ENCODE results near the gene C17orf100.
"Not testable (repeated sequence)": the region's sequence is repeated elsewhere in the genome, so short reads cannot be mapped to it uniquely, and the experiment has no call there.

The C17orf100 gene

GRCh38 chr17:6670571-6670970 lies 19.0 kb downstream of the C17orf100 start:
- DNase-seq, result no peak

- no peak for DNase-seq
These were observed 19.4 kb downstream of the C17orf100 start for GRCh38 chr17:6670999-6671398.

- no peak for DNase-seq
These were observed 19.9 kb downstream of the C17orf100 start for GRCh38 chr17:6671431-6671830.

- no peak for DNase-seq
These were observed 23.0 kb downstream of the C17orf100 start for GRCh38 chr17:6674586-6674985.

- DNase-seq, result no peak
These were observed 23.8 kb downstream of the C17orf100 start for GRCh38 chr17:6675201-6675825.

- no peak for DNase-seq
These were observed 25.2 kb downstream of the C17orf100 start for GRCh38 chr17:6676802-6677157.

- no peak for DNase-seq
These were observed 25.7 kb downstream of the C17orf100 start for GRCh38 chr17:6677158-6677831.

- DNase-seq, result no peak
These were observed 26.4 kb downstream of the C17orf100 start for GRCh38 chr17:6677946-6678345.

- no peak for DNase-seq
These were observed 27.7 kb downstream of the C17orf100 start for GRCh38 chr17:6679241-6679640.

- no peak for DNase-seq
These were observed 29.6 kb downstream of the C17orf100 start for GRCh38 chr17:6681176-6681575.

GRCh38 chr17:6681671-6682070 lies 30.1 kb downstream of the C17orf100 start:
- no peak for DNase-seq

- DNase-seq, result no peak
These were observed 30.8 kb downstream of the C17orf100 start for GRCh38 chr17:6682339-6682738.

- DNase-seq, result no peak
These were observed 31.6 kb downstream of the C17orf100 start for GRCh38 chr17:6683081-6683684.

- no peak for DNase-seq
These were observed 32.3 kb downstream of the C17orf100 start for GRCh38 chr17:6683730-6684459.

GRCh38 chr17:6684460-6684783 lies 32.9 kb downstream of the C17orf100 start:
- DNase-seq, result no peak

GRCh38 chr17:6684881-6685767 lies 33.6 kb downstream of the C17orf100 start:
- DNase-seq, result no peak

- no peak for DNase-seq
These were observed 34.5 kb downstream of the C17orf100 start for GRCh38 chr17:6686026-6686425.

GRCh38 chr17:6688944-6689343 lies 37.4 kb downstream of the C17orf100 start:
- no peak for DNase-seq

GRCh38 chr17:6690641-6691040 lies 39.1 kb downstream of the C17orf100 start:
- DNase-seq, result no peak

GRCh38 chr17:6691546-6691945 lies 40.0 kb downstream of the C17orf100 start:
- no peak for DNase-seq

GRCh38 chr17:6691958-6692357 lies 40.4 kb downstream of the C17orf100 start:
- DNase-seq, result not testable (repeated sequence)

GRCh38 chr17:6695051-6695450 lies 43.5 kb downstream of the C17orf100 start:
- no peak for DNase-seq

- DNase-seq, result no peak
These were observed 44.0 kb downstream of the C17orf100 start for GRCh38 chr17:6695565-6695964.
